Gastrocnemius medialis (tissue), 4 donors: ENCODE measurements around the gene INF2. TPM values are rescaled to one million over a fixed set of nuclear protein-coding genes. Genes with fewer than 3 reads are reported as not detected.
A peak's percentile ranks its signal among the peaks of the same experiment; 100 is the strongest.

Experiments used
- ATAC-seq, 2 donors: fragments of 150-250 bp; one replicate each; pipeline ENCODE4 v1.9.1; 2016
- DNase-seq, 2 donors: peaks; one replicate each; pipeline ENCODE4 v3.0.0-alpha.2; 2019
- H3K27ac ChIP-seq, 4 donors: fragments of 200-600 bp; sonication (generic); 1 replicate in 1 of 4; 2 replicates in 3 of 4; pipeline ENCODE4 v1.5.1; 2016 to 2018; ENCODE audit warnings: mild to moderate bottlenecking in 2 of 4, moderate library complexity in 1 of 4
- H3K27me3 ChIP-seq, 3 donors: fragments of 200-600 bp; sonication (generic) in 2 of 3; 1 replicate in 1 of 3; 2 replicates in 2 of 3; pipeline versions ENCODE4 v1.5.1 to v1.6.0; 2016 to 2019; ENCODE audit warnings: mild to moderate bottlenecking in 1 of 3, moderate library complexity in 1 of 3
- H3K36me3 ChIP-seq, 2 donors: fragments of 200-600 bp; sonication (generic) in 1 of 2; one replicate each; pipeline ENCODE4 v1.5.1; 2017 to 2018
- H3K4me1 ChIP-seq, 2 donors: fragments of 200-600 bp; sonication (generic) in 1 of 2; one replicate each; pipeline ENCODE4 v1.5.1; 2016 to 2017; ENCODE audit warnings: mild to moderate bottlenecking in 2 of 2
- H3K4me3 ChIP-seq, 4 donors: fragments of 200-600 bp; sonication (generic) in 3 of 4; 1 replicate in 1 of 4; 2 replicates in 3 of 4; pipeline ENCODE4 v1.5.1; 2016 to 2019; ENCODE audit warnings: mild to moderate bottlenecking in 2 of 4
- H3K9me3 ChIP-seq, 3 donors: fragments of 200-600 bp; sonication (generic) in 2 of 3; 1 replicate in 1 of 3; 2 replicates in 2 of 3; pipeline ENCODE4 v1.5.1; 2016 to 2019
- POLR2A ChIP-seq, 2 donors: fragments of 450-650 bp; IDR thresholded peaks; one replicate each; pipeline ENCODE4 v1.6.1; 2017; ENCODE audit warnings: antibody characterized with exemption in 2 of 2, mild to moderate bottlenecking in 2 of 2, moderate library complexity in 2 of 2
- in situ Hi-C, 4 donors: fragments of 200-750 bp; cut with MboI; loops; one replicate each; pipeline versions ENCODE4 v1.15.0 to v1.8.0; 2017; ENCODE audit warnings: low sequenced_read_pairs in 4 of 4
- intact Hi-C: fragments of 100-400 bp; cut with DNase I; formaldehyde crosslinking; loops from one replicate; pipeline ENCODE4 v1.15.1; 2023; ENCODE audit warnings: low total_unique reads
- total RNA-seq, 4 donors: library from RNA; depleted of rRNA; stranded (reverse); fragments of >200 nt; gene quantifications; one replicate each; pipeline versions ENCODE4 v1.1.0 to v1.2.3, GENCODE V29; 2016
- TF ChIP-seq, protein P1 (sequence below), 5 experiments: fragments of 450-650 bp in 3 of 5; fragments of 200-600 bp in 2 of 5; sonication (generic) in 2 of 5; IDR thresholded peaks in 4 of 5; conservative IDR thresholded peaks in 1 of 5; 1 replicate in 4 of 5; 2 replicates in 1 of 5; pipeline ENCODE4 v1.5.1; 2016 to 2019; ENCODE audit warnings: antibody characterized with exemption in 5 of 5, mild to moderate bottlenecking in 3 of 5, moderate library complexity in 3 of 5

Gene INF2
- total RNA-seq, 4 donors from 2014 or later = 11.6 to 34.6 (median 19.7) TPM

DNA sequence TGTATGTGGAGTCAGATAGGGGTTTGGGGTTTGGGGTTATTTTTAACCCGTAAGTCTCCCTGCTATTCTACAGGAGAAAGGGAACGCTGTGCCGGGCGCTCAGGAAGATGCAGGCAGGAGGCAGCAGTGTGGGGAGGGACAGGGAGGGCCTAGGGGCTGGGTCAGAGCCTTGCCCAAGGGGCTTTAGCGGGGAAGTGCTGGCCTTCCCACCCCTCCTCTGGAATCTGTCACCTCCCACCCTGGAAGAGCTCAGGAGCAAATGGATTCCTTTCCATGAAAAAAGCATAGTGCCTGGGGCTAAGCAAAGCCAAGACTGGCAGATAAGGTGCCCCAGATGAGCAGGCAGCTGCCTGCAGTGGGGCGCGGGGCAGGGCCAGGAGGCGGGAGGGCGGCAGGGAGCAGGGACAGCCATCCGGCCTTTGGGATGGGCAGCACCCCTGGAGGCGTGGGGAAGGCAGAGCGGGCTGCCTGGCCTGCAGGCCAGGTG is 7.3 kb upstream of the INF2 start:
- no peaks in the 10 kb centered on the region for H3K27me3 ChIP-seq
- ATAC-seq (no peak), DNase-seq (no peak)
- in situ Hi-C loops = no loop called here
- intact Hi-C loops = no loop called here
- no peaks in the 10 kb centered on the region for H3K36me3 ChIP-seq
- H3K27ac ChIP-seq = peak overlapping the region; percentile 70 to 80 (median 76)
- peak overlapping the region in 1 of 4 donors; percentile 37 for H3K4me3 ChIP-seq
- TF ChIP-seq, protein P1, sequence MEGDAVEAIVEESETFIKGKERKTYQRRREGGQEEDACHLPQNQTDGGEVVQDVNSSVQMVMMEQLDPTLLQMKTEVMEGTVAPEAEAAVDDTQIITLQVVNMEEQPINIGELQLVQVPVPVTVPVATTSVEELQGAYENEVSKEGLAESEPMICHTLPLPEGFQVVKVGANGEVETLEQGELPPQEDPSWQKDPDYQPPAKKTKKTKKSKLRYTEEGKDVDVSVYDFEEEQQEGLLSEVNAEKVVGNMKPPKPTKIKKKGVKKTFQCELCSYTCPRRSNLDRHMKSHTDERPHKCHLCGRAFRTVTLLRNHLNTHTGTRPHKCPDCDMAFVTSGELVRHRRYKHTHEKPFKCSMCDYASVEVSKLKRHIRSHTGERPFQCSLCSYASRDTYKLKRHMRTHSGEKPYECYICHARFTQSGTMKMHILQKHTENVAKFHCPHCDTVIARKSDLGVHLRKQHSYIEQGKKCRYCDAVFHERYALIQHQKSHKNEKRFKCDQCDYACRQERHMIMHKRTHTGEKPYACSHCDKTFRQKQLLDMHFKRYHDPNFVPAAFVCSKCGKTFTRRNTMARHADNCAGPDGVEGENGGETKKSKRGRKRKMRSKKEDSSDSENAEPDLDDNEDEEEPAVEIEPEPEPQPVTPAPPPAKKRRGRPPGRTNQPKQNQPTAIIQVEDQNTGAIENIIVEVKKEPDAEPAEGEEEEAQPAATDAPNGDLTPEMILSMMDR (IDR thresholded peaks at IDR 0.05 in 4 of 5, conservative IDR thresholded peaks at IDR 0.05 in 1 of 5) = no peak
- no peak for TF ChIP-seq POLR2A (IDR thresholded peaks at IDR 0.05)
- H3K9me3 ChIP-seq = no peaks in the 10 kb centered on the region
- H3K4me1 ChIP-seq = peaks cover 29 to 39% of the 10 kb centered on the region in 2 donors

DNA sequence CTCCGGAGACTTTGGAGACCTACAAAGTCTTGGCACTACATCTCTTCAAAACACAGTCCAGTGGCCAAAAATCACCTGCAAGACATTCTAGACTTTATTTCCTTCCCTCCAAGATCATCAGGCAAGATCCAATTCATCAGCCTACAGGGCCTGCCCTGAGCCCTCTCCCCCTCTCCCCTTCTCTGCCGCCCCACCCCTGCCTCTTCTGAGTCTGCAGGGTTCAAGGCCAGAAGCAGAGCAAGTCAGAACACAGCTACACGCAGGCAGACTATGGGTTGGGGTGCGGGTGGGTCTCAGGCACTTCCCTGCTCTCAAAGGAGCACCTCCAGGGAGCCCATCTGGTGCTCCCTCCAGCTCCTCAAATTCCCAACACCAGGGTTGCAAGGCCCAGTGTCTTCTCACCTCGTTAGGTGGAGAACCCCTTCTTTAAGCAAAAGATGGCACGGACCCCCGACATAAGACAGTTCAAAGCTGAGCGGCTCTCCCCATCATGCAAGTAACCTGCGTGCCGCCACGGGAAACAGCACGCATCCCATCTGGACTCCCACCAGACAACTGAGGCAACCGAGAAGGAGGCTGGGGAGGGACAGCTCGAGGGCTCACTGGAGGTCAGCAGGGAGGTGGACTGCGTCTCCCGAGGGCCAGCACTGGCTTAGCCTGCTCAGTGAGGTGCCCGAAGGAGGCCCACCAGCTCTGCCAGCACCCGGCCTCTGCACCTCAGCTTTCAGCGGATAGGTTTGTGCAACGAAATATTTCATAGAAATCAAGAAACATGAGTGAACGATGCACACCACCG is 5.6 kb upstream of the INF2 start:
- H3K27ac ChIP-seq = no peak overlapping the region
- no peaks in the 10 kb centered on the region for H3K27me3 ChIP-seq
- H3K36me3 ChIP-seq = no peaks in the 10 kb centered on the region
- ATAC-seq (no peak), DNase-seq (no peak)
- no peak overlapping the region for H3K4me3 ChIP-seq
- H3K4me1 ChIP-seq = peaks cover 34 to 37% of the 10 kb centered on the region in 2 donors
- intact Hi-C loops = no loop called here
- H3K9me3 ChIP-seq = no peaks in the 10 kb centered on the region
- in situ Hi-C loops = no loop called here
- TF ChIP-seq, protein P1 (IDR thresholded peaks at IDR 0.05 in 4 of 5, conservative IDR thresholded peaks at IDR 0.05 in 1 of 5) = no peak
- no peak for TF ChIP-seq POLR2A (IDR thresholded peaks at IDR 0.05)

DNA sequence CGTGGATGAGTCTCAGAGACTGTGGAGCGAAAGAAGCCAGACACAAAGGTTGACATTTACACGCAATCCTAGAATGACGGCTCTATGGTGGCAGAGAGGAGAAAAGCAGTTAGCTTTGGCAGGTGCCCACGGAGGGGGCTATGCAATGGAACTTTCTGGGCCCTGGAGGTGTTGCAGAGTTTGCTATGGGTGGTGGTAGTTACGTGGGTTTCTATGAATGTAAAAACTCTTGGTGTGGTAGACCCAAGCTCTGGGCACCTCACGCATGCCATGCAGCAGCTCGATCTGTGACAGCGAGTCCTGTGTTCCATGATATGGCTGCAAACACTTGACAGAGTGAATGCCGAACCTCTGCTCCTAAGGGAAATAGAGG is 5.0 kb upstream of the INF2 start:
- Histone ChIP-seq H3K36me3 (no peaks in the 10 kb centered on the region), H3K27me3 (no peaks in the 10 kb centered on the region), H3K9me3 (no peaks in the 10 kb centered on the region), H3K27ac (no peak overlapping the region), H3K4me3 (no peak overlapping the region), H3K4me1 (peaks cover 38 to 39% of the 10 kb centered on the region in 2 donors)
- ATAC-seq = no peak
- DNase-seq = no peak
- in situ Hi-C loops (no loop called here), intact Hi-C loops (no loop called here)
- TF ChIP-seq, protein P1 (IDR thresholded peaks at IDR 0.05 in 4 of 5, conservative IDR thresholded peaks at IDR 0.05 in 1 of 5) = no peak
- no peak for TF ChIP-seq POLR2A (IDR thresholded peaks at IDR 0.05)

DNA sequence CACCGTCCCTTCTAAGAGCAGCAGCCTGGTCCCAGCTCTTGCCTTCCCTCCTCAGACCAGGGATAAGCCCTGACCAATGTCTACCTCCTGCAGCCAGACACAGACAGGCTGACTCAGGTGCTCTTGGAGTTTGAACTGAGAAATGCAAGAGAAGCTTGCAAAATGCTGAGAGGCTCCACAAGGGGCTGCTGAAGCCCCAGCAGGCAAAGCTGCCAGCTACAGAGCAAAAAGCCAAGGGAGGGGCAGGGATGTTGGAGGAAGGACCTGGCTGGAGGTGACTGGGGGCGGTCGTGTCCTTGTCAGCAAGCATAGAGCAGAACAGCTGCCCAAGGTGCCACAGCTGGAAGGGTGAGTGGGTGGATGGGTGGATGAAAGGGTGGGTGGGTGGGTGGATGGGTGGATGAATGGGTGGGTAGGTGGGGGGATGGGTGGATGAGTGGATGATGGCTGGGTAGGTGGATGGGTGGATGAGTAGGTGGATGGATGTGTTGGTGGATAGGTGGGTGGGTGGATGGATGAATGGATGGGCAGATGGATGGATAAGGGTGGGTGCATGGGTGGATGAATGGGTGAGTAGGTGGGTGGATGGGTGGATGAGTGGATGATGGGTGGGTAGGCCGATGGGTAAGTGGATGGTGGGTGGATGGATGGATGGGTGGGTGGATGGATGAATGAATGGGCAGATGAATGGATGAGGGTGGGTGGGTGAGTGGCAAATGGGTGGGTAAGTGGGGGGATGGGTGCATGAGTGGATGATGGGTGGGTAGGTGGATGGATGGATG is 4.0 kb upstream of the INF2 start:
- DNase-seq (no peak), ATAC-seq (no peak)
- intact Hi-C loops (no loop called here), in situ Hi-C loops (no loop called here)
- H3K36me3 ChIP-seq = no peaks in the 10 kb centered on the region
- H3K4me3 ChIP-seq = no peak overlapping the region
- no peaks in the 10 kb centered on the region for H3K9me3 ChIP-seq
- no peak overlapping the region for H3K27ac ChIP-seq
- no peak for TF ChIP-seq POLR2A (IDR thresholded peaks at IDR 0.05)
- TF ChIP-seq, protein P1 (IDR thresholded peaks at IDR 0.05 in 4 of 5, conservative IDR thresholded peaks at IDR 0.05 in 1 of 5) = no peak
- peaks cover 38 to 44% of the 10 kb centered on the region in 2 donors for H3K4me1 ChIP-seq
- H3K27me3 ChIP-seq = no peaks in the 10 kb centered on the region
